Colonic mucosa (tissue), 4 donors: ENCODE data around the gene FAM83C. TPM values are rescaled to one million over a fixed set of nuclear protein-coding genes. Genes with fewer than 3 reads are reported as not detected.
A peak's percentile ranks its signal among the peaks of the same experiment; 100 is the strongest.

ENCODE experiments used
- DNase-seq: peaks from one replicate; pipeline ENCODE4 v3.0.0-alpha.2; 2020
- H3K27ac ChIP-seq: fragments of 200-600 bp; one replicate; pipeline ENCODE4 v1.8.0; 2021
- H3K27me3 ChIP-seq: fragments of 200-600 bp; one replicate; pipeline ENCODE4 v1.8.0; 2021
- H3K36me3 ChIP-seq: fragments of 200-600 bp; one replicate; pipeline ENCODE4 v1.8.0; 2021
- H3K4me1 ChIP-seq: fragments of 200-600 bp; one replicate; pipeline ENCODE4 v1.8.0; 2021; ENCODE audit warnings: mild to moderate bottlenecking
- H3K4me3 ChIP-seq: fragments of 200-600 bp; one replicate; pipeline ENCODE4 v1.8.0; 2021
- H3K9ac ChIP-seq, 2 donors: one replicate each; pipeline ENCODE4 v1.7.0; 2013; ENCODE audit warnings: control low read depth in 2 of 2, low read depth in 2 of 2, low read length in 2 of 2
- H3K9me3 ChIP-seq: fragments of 200-600 bp; one replicate; pipeline ENCODE4 v1.8.0; 2021
- CTCF ChIP-seq: fragments of 200-600 bp; IDR thresholded peaks from one replicate; pipeline ENCODE4 v1.8.0; 2022; ENCODE audit warnings: antibody characterized with exemption, mild to moderate bottlenecking
- intact Hi-C: fragments of 100-400 bp; cut with DNase I; formaldehyde crosslinking; loops from one replicate; pipeline ENCODE4 v1.14.1; 2022
- total RNA-seq, 2 donors: library from RNA; stranded (reverse); fragmentation: NEBNext Ultra II Directional in 1 of 2; extraction: Animal tissue kit (Norgen Biotek cat#: 25700) in 1 of 2; gene quantifications; one replicate each; pipeline ENCODE4 v1.2.1, GENCODE V29; 2021
- donor health status: healthy.
- donor health status: DM: no; HTN: no; CAD: no.
- donor health status: DM: no; HTN: no; CAD: no.

FAM83C gene
- total RNA-seq, 2 donors from 2014 or later, result 0.45 TPM; not detected in 1

- DNase-seq, result peak; percentile 54
- no peaks in the 10 kb centered on the region for H3K27me3 ChIP-seq
- intact Hi-C loops, result no loop called here
Measured at GRCh38 chr20:35286077-35286898, 5.9 kb downstream of the FAM83C start.

GRCh38 chr20:35285806-35286076, 6.5 kb downstream of the FAM83C start:
- no peak overlapping the region for H3K9ac ChIP-seq
- H3K4me1 ChIP-seq, result peaks cover 10% of the 10 kb centered on the region
- no peak for DNase-seq

More at GRCh38 chr20:35286077-35286898, 5.9 kb downstream of the FAM83C start:
- Histone ChIP-seq H3K4me3 (no peak overlapping the region), H3K9me3 (no peaks in the 10 kb centered on the region), H3K4me1 (peaks cover 10% of the 10 kb centered on the region), H3K9ac (no peak overlapping the region), H3K36me3 (no peaks in the 10 kb centered on the region), H3K27ac (peak overlapping the region; percentile 12)
- no peak for TF ChIP-seq CTCF

GRCh38 chr20:35284992-35285805, 7.0 kb downstream of the FAM83C start:
- intact Hi-C loops, result no loop called here
- Histone ChIP-seq H3K27ac (peak overlapping the region; percentile 83), H3K27me3 (no peaks in the 10 kb centered on the region), H3K9me3 (no peaks in the 10 kb centered on the region), H3K36me3 (peaks cover 6% of the 10 kb centered on the region), H3K4me3 (peak overlapping the region; percentile 83), H3K9ac (peak overlapping the region; percentile 73 to 92), H3K4me1 (peaks cover 10% of the 10 kb centered on the region)
- no peak for TF ChIP-seq CTCF
- DNase-seq, result no peak

More at GRCh38 chr20:35285806-35286076, 6.5 kb downstream of the FAM83C start:
- no peaks in the 10 kb centered on the region for H3K9me3 ChIP-seq
- intact Hi-C loops, result no loop called here
- peak overlapping the region; percentile 83 for H3K27ac ChIP-seq
- no peak overlapping the region for H3K4me3 ChIP-seq
- H3K36me3 ChIP-seq, result peaks cover 2% of the 10 kb centered on the region
- no peaks in the 10 kb centered on the region for H3K27me3 ChIP-seq
- TF ChIP-seq CTCF, result no peak

- Histone ChIP-seq H3K4me3 (peak within 1 kb of the TSS; percentile 83), H3K36me3 (peaks cover 6% of the 10 kb centered on the region), H3K4me1 (peaks cover 10% of the 10 kb centered on the region), H3K9ac (peak within 1 kb of the TSS; percentile 73 to 92), H3K27me3 (no peaks in the 10 kb centered on the region), H3K27ac (peak within 1 kb of the TSS; percentile 83), H3K9me3 (no peaks in the 10 kb centered on the region)
- DNase-seq, result peak; percentile 89
- intact Hi-C loops, result no loop called here
- TF ChIP-seq CTCF, result no peak
Measured at GRCh38 chr20:35284267-35284991, 7.8 kb downstream of the FAM83C start, which contains the start of gene EIF6. Gene EIF6, minus strand, starts transcription at chr20:35284772. Its CDS starts 285 bp downstream, at chr20:35284487.
